HCT116 (cell line): ENCODE results near the gene LSM4. TPM values are rescaled to one million over a fixed set of nuclear protein-coding genes. Genes with fewer than 3 reads are reported as not detected.

Source experiments
- ATAC-seq: fragments of 200-7000 bp; cut with Tn5 transposase; 2 replicates; pipeline ENCODE4 v1.9.1; 2020; ENCODE audit warnings: mild to moderate bottlenecking, moderate library complexity
- BruUV-seq: library from RNA; stranded (reverse); fragments of 400-500 nt; replicated peaks from 2 replicates; lab custom pipeline; 2021; lab: Mats Ljungman, UMichigan
- CTCF ChIA-PET: fragments of 300-600 bp; sonication (Branson Sonifier 250); formaldehyde crosslinking; loops from one replicate; lab custom pipeline; 2021; ENCODE audit warnings: antibody characterized with exemption; lab: Charles Lee
- POLR2A ChIA-PET: fragments of 300-600, 350-600 bp; sonication (Branson Sonifier 250); formaldehyde crosslinking; loops from one replicate; lab custom pipeline; 2021; ENCODE audit warnings: antibody characterized with exemption; lab: Charles Lee
- RAD21 ChIA-PET, 2 experiments: fragments of 300-600 bp; sonication (Branson Sonifier 250); formaldehyde crosslinking; loops; one replicate each; lab custom pipeline; 2023; ENCODE audit warnings: low total read pairs in 2 of 2; ENCODE audit not compliant: uncharacterized antibody in 2 of 2, unreplicated experiment in 2 of 2, low non-redundant PET in 1 of 2; lab: Charles Lee
- DNase-seq: peaks from one replicate; pipeline ENCODE4 v3.0.0-alpha.2; 2010; ENCODE audit warnings: low read depth, low spot score
- H2AFZ ChIP-seq: fragments of 200-600 bp; shearing (Covaris generic), sonication (generic); 2 replicates; pipeline ENCODE4 v1.6.1; 2017; ENCODE audit warnings: low read depth, mixed run types, mixed read lengths, antibody characterized with exemption, low read length; ENCODE audit not compliant: poor library complexity, severe bottlenecking
- H3K27ac ChIP-seq: 2 replicates; pipeline ENCODE4 v1.5.1; 2012; ENCODE audit warnings: low read depth, low read length
- H3K27me3 ChIP-seq: fragments of 200-600 bp; sonication (generic); 2 replicates; pipeline ENCODE4 v1.6.1; 2016; ENCODE audit warnings: mixed run types, low read length, mixed read lengths; ENCODE audit not compliant: insufficient read depth
- H3K36me3 ChIP-seq, 2 experiments: fragments of 200-500 bp in 1 of 2; fragments of 200-600 bp in 1 of 2; sonication (Bioruptor generic) in 1 of 2; sonication (generic) in 1 of 2; 2 replicates each; pipeline versions ENCODE4 v1.5.1 to v1.6.1; 2014 to 2016; ENCODE audit warnings: low read length in 2 of 2, inconsistent platforms in 1 of 2, mixed read lengths in 1 of 2, mixed run types in 1 of 2; ENCODE audit not compliant: insufficient read depth in 2 of 2, control insufficient read depth in 1 of 2
- H3K4me1 ChIP-seq, 2 experiments: fragments of 200-600 bp in 1 of 2; sonication (generic) in 1 of 2; 2 replicates each; pipeline versions ENCODE4 v1.5.1 to v1.6.1; 2012 to 2017; ENCODE audit warnings: low read length in 2 of 2, inconsistent platforms in 1 of 2, mild to moderate bottlenecking in 1 of 2, mixed read lengths in 1 of 2, mixed run types in 1 of 2, moderate library complexity in 1 of 2; ENCODE audit not compliant: insufficient read depth in 2 of 2, control insufficient read depth in 1 of 2
- H3K4me2 ChIP-seq: fragments of 200-600 bp; sonication (generic); 2 replicates; pipeline ENCODE4 v1.6.1; 2017; ENCODE audit warnings: mixed run types, low read length, mixed read lengths
- H3K4me3 ChIP-seq, 2 experiments: fragments of 200-600 bp in 1 of 2; sonication (generic) in 1 of 2; replicated peaks in 1 of 2; 2 replicates each; pipeline ENCODE4 v1.5.1; 2011 to 2016; ENCODE audit warnings: low read length in 2 of 2, control low read depth in 1 of 2, low read depth in 1 of 2, mild to moderate bottlenecking in 1 of 2, mixed read lengths in 1 of 2, mixed run types in 1 of 2
- H3K79me2 ChIP-seq: fragments of 200-600 bp; sonication (generic); 2 replicates; pipeline ENCODE4 v1.6.1; 2017; ENCODE audit warnings: mild to moderate bottlenecking, mixed run types, low read length, moderate library complexity, mixed read lengths; ENCODE audit not compliant: insufficient read depth
- H3K9ac ChIP-seq: fragments of 200-600 bp; sonication (generic); 2 replicates; pipeline ENCODE4 v1.6.1; 2016; ENCODE audit warnings: low read length, mixed read lengths
- H3K9me2 ChIP-seq: fragments of 200-600 bp; sonication (generic), shearing (Covaris generic); 2 replicates; pipeline ENCODE4 v1.6.1; 2017; ENCODE audit warnings: mixed run types, mild to moderate bottlenecking, moderate library complexity; ENCODE audit not compliant: insufficient read depth
- H3K9me3 ChIP-seq, 2 experiments: fragments of 200-500 bp in 1 of 2; fragments of 200-600 bp in 1 of 2; sonication (Bioruptor generic) in 1 of 2; sonication (generic) in 1 of 2; 2 replicates each; pipeline ENCODE4 v1.6.1; 2014 to 2017; ENCODE audit warnings: low read length in 2 of 2, mixed read lengths in 2 of 2, inconsistent platforms in 1 of 2, low read depth in 1 of 2, mild to moderate bottlenecking in 1 of 2, mixed run types in 1 of 2, moderate library complexity in 1 of 2; ENCODE audit not compliant: control insufficient read depth in 1 of 2, insufficient read depth in 1 of 2
- H4K20me1 ChIP-seq: fragments of 200-600 bp; sonication (generic), shearing (Covaris generic); 2 replicates; pipeline ENCODE4 v1.6.1; 2017; ENCODE audit warnings: mixed run types, mild to moderate bottlenecking, moderate library complexity; ENCODE audit not compliant: insufficient read depth
- ATF3 ChIP-seq: IDR thresholded peaks from 2 replicates; pipeline ENCODE4 v1.6.1; 2012
- CBX3 ChIP-seq: IDR thresholded peaks from 2 replicates; pipeline ENCODE4 v1.6.1; 2012; ENCODE audit warnings: low read depth
- CEBPB ChIP-seq: IDR thresholded peaks from 2 replicates; pipeline ENCODE4 v1.6.1; 2012; ENCODE audit warnings: low read depth
- CTCF ChIP-seq, 3 experiments: fragments of 200-600 bp in 1 of 3; sonication (generic) in 1 of 3; IDR thresholded peaks in 2 of 3; conservative IDR thresholded peaks in 1 of 3; 2 replicates each; pipeline ENCODE4 v1.5.1; 2012 to 2017; ENCODE audit warnings: low read depth in 2 of 3, low read length in 2 of 3, antibody characterized with exemption in 1 of 3, borderline replicate concordance in 1 of 3, control low read depth in 1 of 3, mild to moderate bottlenecking in 1 of 3, mixed read lengths in 1 of 3, mixed run types in 1 of 3, moderate library complexity in 1 of 3; ENCODE audit not compliant: insufficient read depth in 1 of 3
- EGR1 ChIP-seq: IDR thresholded peaks from 2 replicates; pipeline ENCODE4 v1.6.1; 2012; ENCODE audit warnings: low read depth
- ELF1 ChIP-seq: IDR thresholded peaks from 2 replicates; pipeline ENCODE4 v1.6.1; 2012; ENCODE audit warnings: low read depth, borderline replicate concordance
- EZH2 ChIP-seq: fragments of 200-600 bp; sonication (generic); IDR thresholded peaks from 2 replicates; pipeline ENCODE4 v1.6.1; 2017; ENCODE audit warnings: antibody characterized with exemption, mixed run types
- EZH2phosphoT487 ChIP-seq: fragments of 200-600 bp; IDR thresholded peaks from 2 replicates; pipeline ENCODE4 v1.6.1; 2018; ENCODE audit warnings: antibody characterized with exemption, borderline replicate concordance
- FOSL1 ChIP-seq: IDR thresholded peaks from 2 replicates; pipeline ENCODE4 v1.6.1; 2012; ENCODE audit warnings: low read depth
- JUND ChIP-seq: IDR thresholded peaks from 2 replicates; pipeline ENCODE4 v1.6.1; 2012
- MAX ChIP-seq: IDR thresholded peaks from 2 replicates; pipeline ENCODE4 v1.6.1; 2012
- POLR2A ChIP-seq: IDR thresholded peaks from 2 replicates; pipeline ENCODE4 v1.7.0; 2011; ENCODE audit warnings: borderline replicate concordance; ENCODE audit not compliant: insufficient read depth, insufficient read length; ENCODE audit errors: extremely low read depth
- POLR2AphosphoS5 ChIP-seq: IDR thresholded peaks from 2 replicates; pipeline ENCODE4 v1.6.1; 2011; ENCODE audit warnings: mild to moderate bottlenecking, low read depth, low read length, moderate library complexity
- RAD21 ChIP-seq: IDR thresholded peaks from 2 replicates; pipeline ENCODE4 v1.6.1; 2012; ENCODE audit warnings: low read depth, mild to moderate bottlenecking
- REST ChIP-seq: IDR thresholded peaks from 2 replicates; pipeline ENCODE4 v1.6.1; 2012; ENCODE audit warnings: low read depth
- SIN3A ChIP-seq: IDR thresholded peaks from 2 replicates; pipeline ENCODE4 v1.6.1; 2012; ENCODE audit warnings: low read depth
- SP1 ChIP-seq: IDR thresholded peaks from 2 replicates; pipeline ENCODE4 v1.6.1; 2012; ENCODE audit warnings: low read depth
- SRF ChIP-seq: IDR thresholded peaks from 2 replicates; pipeline ENCODE4 v1.6.1; 2012; ENCODE audit warnings: low read depth
- YY1 ChIP-seq: IDR thresholded peaks from 2 replicates; pipeline ENCODE4 v1.6.1; 2011; ENCODE audit warnings: low read length, low read depth, moderate library complexity, mild to moderate bottlenecking; ENCODE audit not compliant: insufficient replicate concordance; ENCODE audit errors: extremely low read depth
- ZFX ChIP-seq: fragments of 450-650 bp; IDR thresholded peaks from 2 replicates; pipeline ENCODE4 v1.6.1; 2017
- ZNF274 ChIP-seq: fragments of 200-500 bp; sonication (Bioruptor generic); IDR thresholded peaks from 2 replicates; pipeline ENCODE4 v1.6.1; 2014; ENCODE audit warnings: mild to moderate bottlenecking, low read depth, low read length, inconsistent platforms
- intact Hi-C: fragments of 100-400 bp; cut with micrococcal nuclease; formaldehyde crosslinking; loops from 2 replicates; pipeline ENCODE4 v1.10.0; 2022
- total RNA-seq: library from RNA; stranded (reverse); gene quantifications from one replicate; pipeline ENCODE4 v1.2.1, GENCODE V29; 2021; ENCODE audit not compliant: unreplicated experiment

LSM4 gene
- total RNA-seq, 1 experiment from 2014 or later = 400 TPM

GRCh38 chr19:18364826-18365528, 42.1 kb upstream of the LSM4 start:
- peaks cover 51 to 66% of the 10 kb centered on the region in 2 experiments for H3K4me1 ChIP-seq
- intact Hi-C loops = no loop called here
- no peak overlapping the region for H2AFZ ChIP-seq
- peak; percentile 96 for DNase-seq
- RAD21 ChIA-PET = no interaction called here
- H3K36me3 ChIP-seq = no peaks in the 10 kb centered on the region
- ATAC-seq = peak; percentile 71
- H3K27me3 ChIP-seq = no peaks in the 10 kb centered on the region
- peak overlapping the region; percentile 63 for H3K9ac ChIP-seq
- H3K4me3 ChIP-seq = peak overlapping the region in 1 of 2 experiments; percentile 22; a peak in 2 of 4 replicates
- no peaks in the 10 kb centered on the region for H4K20me1 ChIP-seq
- no TSS peak for BruUV-seq
- CTCF ChIA-PET = interaction anchor here (0.7 to 1.1 kb wide), 2 partner anchors 21 to 85 kb away, joined by 3 to 5 read pairs; partner anchors contain the start of gene GDF15
- no peaks in the 10 kb centered on the region for H3K9me2 ChIP-seq
- H3K79me2 ChIP-seq = no peaks in the 10 kb centered on the region
- peak overlapping the region; percentile 99 for H3K27ac ChIP-seq
- H3K9me3 ChIP-seq = no peaks in the 10 kb centered on the region
- POLR2A ChIA-PET = interaction anchor here (0.9 to 9.1 kb wide), 7 partner anchors 9 to 84 kb away, joined by 3 to 58 read pairs (median 8); partner anchors contain the start of gene GDF15
- H3K4me2 ChIP-seq = peak overlapping the region; percentile 64
- peak; percentile 64; the same call in 1 of the 2 replicates for TF ChIP-seq POLR2AphosphoS5
- TF ChIP-seq ZFX = no peak
- TF ChIP-seq ZNF274 = no peak
- TF ChIP-seq CEBPB = no peak; the same call in none of the 2 replicates
- no peak for TF ChIP-seq SRF
- TF ChIP-seq REST = no peak
- 0 out of 2 replicates have a peak, but pooled peaks have one; percentile 12 for TF ChIP-seq CBX3
- no peak for TF ChIP-seq EZH2phosphoT487
- TF ChIP-seq YY1 = peak; percentile 8
- no peak for TF ChIP-seq EZH2
- TF ChIP-seq CTCF (IDR thresholded peaks at IDR 0.05 in 2 of 3, conservative IDR thresholded peaks at IDR 0.05 in 1 of 3; ENCODE audit: borderline replicate concordance in 1 of 3, insufficient read depth in 1 of 3, low read depth in 2 of 3, low read length in 2 of 3) = no peak
- no peak for TF ChIP-seq EGR1
- no peak for TF ChIP-seq RAD21
- peak; percentile 94 for TF ChIP-seq SP1
- no peak; the same call in 1 of the 2 replicates for TF ChIP-seq MAX
- TF ChIP-seq FOSL1 = no peak
- TF ChIP-seq ATF3 = no peak
- TF ChIP-seq ELF1 = no peak; the same call in 1 of the 2 replicates
- no peak; the same call in 1 of the 2 replicates for TF ChIP-seq JUND
- TF ChIP-seq SIN3A = no peak
- no peak for TF ChIP-seq POLR2A
